Measurements from ENCODE around the gene DDIT3. TPM values are rescaled to one million over a fixed set of nuclear protein-coding genes. Genes with fewer than 3 reads are reported as not detected.

The DDIT3 gene
- total and polyA plus RNA-seq, 2 of the 13 experiments (the other 11 are each of a cell fraction or from before 2014, with no cell fraction given) = 27.5 to 48.7 TPM

DNA sequence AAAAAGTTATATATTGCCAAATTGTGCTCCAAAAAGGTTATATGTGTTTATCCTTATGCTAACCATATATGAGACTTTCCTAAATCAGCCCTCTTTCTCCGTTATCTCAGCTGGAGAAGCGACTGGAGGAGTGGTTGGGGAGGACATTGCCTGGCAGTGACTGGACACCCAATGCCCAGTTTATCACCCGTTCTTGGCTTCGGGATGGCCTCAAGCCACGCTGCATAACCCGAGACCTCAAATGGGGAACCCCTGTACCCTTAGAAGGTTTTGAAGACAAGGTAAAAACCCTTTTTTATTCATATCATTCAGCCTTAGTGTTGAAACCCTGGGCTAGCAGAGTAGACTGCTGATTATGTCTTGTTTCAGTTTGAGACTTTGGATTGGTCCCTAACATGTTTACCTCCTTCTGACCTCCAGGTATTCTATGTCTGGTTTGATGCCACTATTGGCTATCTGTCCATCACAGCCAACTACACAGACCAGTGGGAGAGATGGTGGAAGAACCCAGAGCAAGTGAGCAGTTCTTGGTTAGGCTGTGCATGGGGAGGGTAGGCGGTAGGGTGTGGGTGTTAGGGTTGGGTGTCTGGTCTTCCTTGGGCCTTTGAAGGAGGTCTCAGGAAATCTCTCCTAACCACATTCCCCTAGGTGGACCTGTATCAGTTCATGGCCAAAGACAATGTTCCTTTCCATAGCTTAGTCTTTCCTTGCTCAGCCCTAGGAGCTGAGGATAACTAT is 8.6 kb downstream of the DDIT3 start:
- ATAC-seq = no peak
- peaks cover 26 to 70% of the 10 kb centered on the region in 2 experiments for H3K36me3 ChIP-seq (replicated peaks in 1 of 2; ENCODE audit: control insufficient read depth in 1 of 2, insufficient read depth in 2 of 2, low read length in 2 of 2)

More for the DNA sequence above, 8.6 kb downstream of the DDIT3 start:
- no peak overlapping the region for H3K27ac ChIP-seq (ENCODE audit: extremely low read length, insufficient read depth, low read length)
- H2AFZ ChIP-seq (ENCODE audit: low read length) = no peak overlapping the region
- peaks cover 5% of the 10 kb centered on the region; the same call in 1 of the 2 replicates for H4K20me1 ChIP-seq (ENCODE audit: insufficient read depth, low read length)
- no peaks in the 10 kb centered on the region for H3K27me3 ChIP-seq (ENCODE audit: control insufficient read depth in 1 of 2, insufficient read depth in 2 of 2, low read length in 2 of 2)
- intact Hi-C loops (cut with micrococcal nuclease; ENCODE audit: unreplicated experiment) = no loop called here
- no peaks in the 10 kb centered on the region for H3K9me3 ChIP-seq (ENCODE audit: low read length)
- H3K4me1 ChIP-seq (ENCODE audit: insufficient read depth, low read length) = no peaks in the 10 kb centered on the region
- ChIA-PET POLR2A (interaction anchor here (0.7 to 2.5 kb wide), 3 partner anchors 9 to 215 kb away, joined by 3 to 12 read pairs (median 4); partner anchors contain the start of gene DDIT3), CTCF (ENCODE audit: low intra/inter-chr PET ratio, low total read pairs) (no interaction called here)
- H3K79me2 ChIP-seq (ENCODE audit: insufficient read depth, low read length) = no peaks in the 10 kb centered on the region
- H3K4me2 ChIP-seq (ENCODE audit: low read depth, low read length) = no peak overlapping the region
- no peak for FAIRE-seq
- in situ Hi-C loops (cut with HindIII; ENCODE audit: extremely low pct_ligation_motif_present, low pct_unique_long_range_greater_than_20kb) = no loop called here
- H3K9ac ChIP-seq (ENCODE audit: insufficient read depth, low read depth, low read length) = no peak overlapping the region
- no TSS peak for BruUV-seq (replicated peaks)
- WGBS (ENCODE audit: low lambda C conversion rate) = 98% methylated on average over 7 of the region's 7 CpGs
- H3K4me3 ChIP-seq (replicated peaks in 1 of 3; ENCODE audit: insufficient read depth in 1 of 3, low read depth in 2 of 3, low read length in 3 of 3) = no peak overlapping the region
- TF ChIP-seq CEBPG (CRISPR knock-in tag; IDR thresholded peaks at IDR 0.05) (no peak), ZNF121 (CRISPR knock-in tag; IDR thresholded peaks at IDR 0.05) (no peak), POLR2A (IDR thresholded peaks at IDR 0.05; ENCODE audit: insufficient read depth in 1 of 2, low read depth in 2 of 2, low read length in 2 of 2) (peak in 1 of 2 experiments; percentile 30; a peak in 1 of 4 replicates), ZNF326 (CRISPR knock-in tag; IDR thresholded peaks at IDR 0.05; ENCODE audit: borderline replicate concordance) (no peak), ZNF224 (CRISPR knock-in tag; IDR thresholded peaks at IDR 0.05) (no peak), MEF2D (CRISPR knock-in tag; IDR thresholded peaks at IDR 0.05) (no peak)
- TF ChIP-seq, protein P1, sequence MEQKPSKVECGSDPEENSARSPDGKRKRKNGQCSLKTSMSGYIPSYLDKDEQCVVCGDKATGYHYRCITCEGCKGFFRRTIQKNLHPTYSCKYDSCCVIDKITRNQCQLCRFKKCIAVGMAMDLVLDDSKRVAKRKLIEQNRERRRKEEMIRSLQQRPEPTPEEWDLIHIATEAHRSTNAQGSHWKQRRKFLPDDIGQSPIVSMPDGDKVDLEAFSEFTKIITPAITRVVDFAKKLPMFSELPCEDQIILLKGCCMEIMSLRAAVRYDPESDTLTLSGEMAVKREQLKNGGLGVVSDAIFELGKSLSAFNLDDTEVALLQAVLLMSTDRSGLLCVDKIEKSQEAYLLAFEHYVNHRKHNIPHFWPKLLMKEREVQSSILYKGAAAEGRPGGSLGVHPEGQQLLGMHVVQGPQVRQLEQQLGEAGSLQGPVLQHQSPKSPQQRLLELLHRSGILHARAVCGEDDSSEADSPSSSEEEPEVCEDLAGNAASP (CRISPR knock-in tag; IDR thresholded peaks at IDR 0.05; ENCODE audit: borderline replicate concordance) = no peak
- TF ChIP-seq, protein P2, sequence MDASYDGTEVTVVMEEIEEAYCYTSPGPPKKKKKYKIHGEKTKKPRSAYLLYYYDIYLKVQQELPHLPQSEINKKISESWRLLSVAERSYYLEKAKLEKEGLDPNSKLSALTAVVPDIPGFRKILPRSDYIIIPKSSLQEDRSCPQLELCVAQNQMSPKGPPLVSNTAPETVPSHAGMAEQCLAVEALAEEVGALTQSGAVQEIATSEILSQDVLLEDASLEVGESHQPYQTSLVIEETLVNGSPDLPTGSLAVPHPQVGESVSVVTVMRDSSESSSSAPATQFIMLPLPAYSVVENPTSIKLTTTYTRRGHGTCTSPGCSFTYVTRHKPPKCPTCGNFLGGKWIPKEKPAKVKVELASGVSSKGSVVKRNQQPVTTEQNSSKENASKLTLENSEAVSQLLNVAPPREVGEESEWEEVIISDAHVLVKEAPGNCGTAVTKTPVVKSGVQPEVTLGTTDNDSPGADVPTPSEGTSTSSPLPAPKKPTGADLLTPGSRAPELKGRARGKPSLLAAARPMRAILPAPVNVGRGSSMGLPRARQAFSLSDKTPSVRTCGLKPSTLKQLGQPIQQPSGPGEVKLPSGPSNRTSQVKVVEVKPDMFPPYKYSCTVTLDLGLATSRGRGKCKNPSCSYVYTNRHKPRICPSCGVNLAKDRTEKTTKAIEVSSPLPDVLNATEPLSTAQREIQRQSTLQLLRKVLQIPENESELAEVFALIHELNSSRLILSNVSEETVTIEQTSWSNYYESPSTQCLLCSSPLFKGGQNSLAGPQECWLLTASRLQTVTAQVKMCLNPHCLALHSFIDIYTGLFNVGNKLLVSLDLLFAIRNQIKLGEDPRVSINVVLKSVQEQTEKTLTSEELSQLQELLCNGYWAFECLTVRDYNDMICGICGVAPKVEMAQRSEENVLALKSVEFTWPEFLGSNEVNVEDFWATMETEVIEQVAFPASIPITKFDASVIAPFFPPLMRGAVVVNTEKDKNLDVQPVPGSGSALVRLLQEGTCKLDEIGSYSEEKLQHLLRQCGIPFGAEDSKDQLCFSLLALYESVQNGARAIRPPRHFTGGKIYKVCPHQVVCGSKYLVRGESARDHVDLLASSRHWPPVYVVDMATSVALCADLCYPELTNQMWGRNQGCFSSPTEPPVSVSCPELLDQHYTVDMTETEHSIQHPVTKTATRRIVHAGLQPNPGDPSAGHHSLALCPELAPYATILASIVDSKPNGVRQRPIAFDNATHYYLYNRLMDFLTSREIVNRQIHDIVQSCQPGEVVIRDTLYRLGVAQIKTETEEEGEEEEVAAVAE (CRISPR knock-in tag; IDR thresholded peaks at IDR 0.05; ENCODE audit: borderline replicate concordance) = no peak
- DNase-seq (ENCODE audit: low spot score) = no peak

Measured in HepG2 (cell line).